PC-3 (cell line): ENCODE measurements around the gene DERL3.

Experiments used
- EZH2 ChIP-seq: fragments of 300-600 bp; sonication (generic); IDR thresholded peaks from one replicate; pipeline ENCODE4 v1.6.1; 2017; ENCODE audit warnings: antibody characterized with exemption, mild to moderate bottlenecking, low read length; ENCODE audit not compliant: unreplicated experiment
- TF ChIP-seq, protein P1 (sequence below): fragments of 300-600 bp; sonication (generic); conservative IDR thresholded peaks from 2 replicates; pipeline ENCODE4 v1.5.1; 2017; ENCODE audit warnings: antibody characterized with exemption, low read depth, mild to moderate bottlenecking, low read length

DNA sequence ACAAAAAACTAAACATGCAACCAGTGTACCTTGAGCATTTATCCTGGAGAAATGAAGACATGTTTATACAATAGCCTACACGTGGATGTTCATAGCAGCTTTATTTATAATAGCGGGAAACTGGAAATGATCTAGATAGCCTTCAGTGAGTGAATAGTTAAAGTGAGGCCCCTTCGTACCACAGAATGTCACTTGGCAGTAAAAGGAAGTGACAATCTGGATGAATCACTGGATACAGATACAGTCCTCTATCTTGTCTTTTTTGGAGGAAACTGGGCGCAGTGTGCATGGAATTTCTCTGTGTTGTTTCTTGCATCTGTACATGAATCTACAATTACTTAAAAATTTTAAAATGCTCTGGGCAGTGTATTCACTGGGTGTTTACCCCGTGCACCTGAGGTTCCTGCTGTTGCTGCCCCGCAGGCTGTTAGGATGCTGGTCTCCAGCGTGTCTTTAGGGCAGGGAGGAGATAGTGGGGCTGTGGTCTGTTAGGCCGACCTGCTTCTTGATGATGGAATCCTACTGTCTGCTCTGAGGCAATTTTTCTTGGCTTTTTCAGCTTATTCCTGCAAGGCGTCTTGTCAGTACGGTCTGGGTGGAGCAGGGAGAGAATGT lies 23.2 kb downstream of the DERL3 start:
- TF ChIP-seq, protein P1, sequence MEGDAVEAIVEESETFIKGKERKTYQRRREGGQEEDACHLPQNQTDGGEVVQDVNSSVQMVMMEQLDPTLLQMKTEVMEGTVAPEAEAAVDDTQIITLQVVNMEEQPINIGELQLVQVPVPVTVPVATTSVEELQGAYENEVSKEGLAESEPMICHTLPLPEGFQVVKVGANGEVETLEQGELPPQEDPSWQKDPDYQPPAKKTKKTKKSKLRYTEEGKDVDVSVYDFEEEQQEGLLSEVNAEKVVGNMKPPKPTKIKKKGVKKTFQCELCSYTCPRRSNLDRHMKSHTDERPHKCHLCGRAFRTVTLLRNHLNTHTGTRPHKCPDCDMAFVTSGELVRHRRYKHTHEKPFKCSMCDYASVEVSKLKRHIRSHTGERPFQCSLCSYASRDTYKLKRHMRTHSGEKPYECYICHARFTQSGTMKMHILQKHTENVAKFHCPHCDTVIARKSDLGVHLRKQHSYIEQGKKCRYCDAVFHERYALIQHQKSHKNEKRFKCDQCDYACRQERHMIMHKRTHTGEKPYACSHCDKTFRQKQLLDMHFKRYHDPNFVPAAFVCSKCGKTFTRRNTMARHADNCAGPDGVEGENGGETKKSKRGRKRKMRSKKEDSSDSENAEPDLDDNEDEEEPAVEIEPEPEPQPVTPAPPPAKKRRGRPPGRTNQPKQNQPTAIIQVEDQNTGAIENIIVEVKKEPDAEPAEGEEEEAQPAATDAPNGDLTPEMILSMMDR: no peak
- TF ChIP-seq EZH2: no peak
